Colonic mucosa (tissue), 4 donors: ENCODE results near the gene PHACTR3. TPM values are rescaled to one million over a fixed set of nuclear protein-coding genes. Genes with fewer than 3 reads are reported as not detected.

Source experiments
- DNase-seq: peaks from one replicate; pipeline ENCODE4 v3.0.0-alpha.2; 2020
- H3K27ac ChIP-seq: fragments of 200-600 bp; one replicate; pipeline ENCODE4 v1.8.0; 2021
- H3K27me3 ChIP-seq: fragments of 200-600 bp; one replicate; pipeline ENCODE4 v1.8.0; 2021
- H3K36me3 ChIP-seq: fragments of 200-600 bp; one replicate; pipeline ENCODE4 v1.8.0; 2021
- H3K4me1 ChIP-seq: fragments of 200-600 bp; one replicate; pipeline ENCODE4 v1.8.0; 2021; ENCODE audit warnings: mild to moderate bottlenecking
- H3K4me3 ChIP-seq: fragments of 200-600 bp; one replicate; pipeline ENCODE4 v1.8.0; 2021
- H3K9ac ChIP-seq, 2 donors: one replicate each; pipeline ENCODE4 v1.7.0; 2013; ENCODE audit warnings: control low read depth in 2 of 2, low read depth in 2 of 2, low read length in 2 of 2
- H3K9me3 ChIP-seq: fragments of 200-600 bp; one replicate; pipeline ENCODE4 v1.8.0; 2021
- intact Hi-C: fragments of 100-400 bp; cut with DNase I; formaldehyde crosslinking; loops from one replicate; pipeline ENCODE4 v1.14.1; 2022
- total RNA-seq, 2 donors: library from RNA; stranded (reverse); fragmentation: NEBNext Ultra II Directional in 1 of 2; extraction: Animal tissue kit (Norgen Biotek cat#: 25700) in 1 of 2; gene quantifications; one replicate each; pipeline ENCODE4 v1.2.1, GENCODE V29; 2021
- TF ChIP-seq, protein P1 (sequence below): fragments of 200-600 bp; IDR thresholded peaks from one replicate; pipeline ENCODE4 v1.8.0; 2022; ENCODE audit warnings: antibody characterized with exemption, mild to moderate bottlenecking
- donor health status: healthy.
- donor health status: DM: no; HTN: no; CAD: no.
- donor health status: DM: no; HTN: no; CAD: no.

Gene PHACTR3
- total RNA-seq, 2 donors from 2014 or later = 0.44 to 0.53 TPM

DNA sequence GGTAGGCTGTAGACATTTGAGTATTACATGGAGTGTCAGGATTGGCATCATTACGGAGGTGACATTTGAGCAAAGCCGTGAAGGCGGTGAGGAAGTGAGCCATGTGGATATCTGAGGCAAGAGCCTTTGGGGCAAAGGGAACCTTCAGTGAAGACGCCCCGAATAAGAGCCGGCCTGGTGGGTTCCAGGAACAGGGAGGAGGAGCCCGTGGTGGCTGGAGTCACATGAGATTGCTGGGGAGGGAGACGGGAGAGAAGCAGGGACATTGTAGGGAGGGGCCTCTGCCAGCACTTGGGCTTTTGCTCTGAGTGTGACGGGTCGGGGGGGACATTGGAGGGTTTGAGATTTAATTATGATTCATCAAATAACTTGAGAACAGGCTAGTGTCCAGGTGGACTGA lies 78.3 kb downstream of the PHACTR3 start:
- Histone ChIP-seq H3K9ac (no peak overlapping the region), H3K27me3 (no peaks in the 10 kb centered on the region), H3K4me3 (no peak overlapping the region), H3K9me3 (no peaks in the 10 kb centered on the region), H3K4me1 (no peaks in the 10 kb centered on the region), H3K36me3 (no peaks in the 10 kb centered on the region), H3K27ac (no peak overlapping the region)
- TF ChIP-seq, protein P1, sequence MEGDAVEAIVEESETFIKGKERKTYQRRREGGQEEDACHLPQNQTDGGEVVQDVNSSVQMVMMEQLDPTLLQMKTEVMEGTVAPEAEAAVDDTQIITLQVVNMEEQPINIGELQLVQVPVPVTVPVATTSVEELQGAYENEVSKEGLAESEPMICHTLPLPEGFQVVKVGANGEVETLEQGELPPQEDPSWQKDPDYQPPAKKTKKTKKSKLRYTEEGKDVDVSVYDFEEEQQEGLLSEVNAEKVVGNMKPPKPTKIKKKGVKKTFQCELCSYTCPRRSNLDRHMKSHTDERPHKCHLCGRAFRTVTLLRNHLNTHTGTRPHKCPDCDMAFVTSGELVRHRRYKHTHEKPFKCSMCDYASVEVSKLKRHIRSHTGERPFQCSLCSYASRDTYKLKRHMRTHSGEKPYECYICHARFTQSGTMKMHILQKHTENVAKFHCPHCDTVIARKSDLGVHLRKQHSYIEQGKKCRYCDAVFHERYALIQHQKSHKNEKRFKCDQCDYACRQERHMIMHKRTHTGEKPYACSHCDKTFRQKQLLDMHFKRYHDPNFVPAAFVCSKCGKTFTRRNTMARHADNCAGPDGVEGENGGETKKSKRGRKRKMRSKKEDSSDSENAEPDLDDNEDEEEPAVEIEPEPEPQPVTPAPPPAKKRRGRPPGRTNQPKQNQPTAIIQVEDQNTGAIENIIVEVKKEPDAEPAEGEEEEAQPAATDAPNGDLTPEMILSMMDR = no peak
- intact Hi-C loops = no loop called here
- DNase-seq = no peak

DNA sequence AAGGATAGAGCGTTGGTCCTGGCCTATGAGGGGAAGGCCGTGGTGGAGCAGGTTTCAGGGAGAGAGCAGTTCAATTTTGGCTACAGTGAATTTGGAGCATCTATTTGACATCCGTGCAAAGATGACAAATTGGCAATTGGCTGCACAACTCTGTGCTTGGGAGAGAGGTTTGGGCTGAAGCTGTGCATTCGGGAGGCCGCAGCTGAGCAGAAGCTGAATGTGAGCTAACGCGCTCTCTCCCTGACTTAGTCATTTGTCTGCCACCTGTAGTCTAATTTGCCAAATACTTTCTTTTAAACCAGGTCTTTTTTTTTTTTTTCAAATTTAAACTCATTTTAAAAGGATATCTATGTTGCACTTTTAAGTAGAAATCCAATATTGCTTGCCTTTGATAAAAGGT lies 78.8 kb downstream of the PHACTR3 start:
- TF ChIP-seq, protein P1 = no peak
- no peak overlapping the region for H3K4me3 ChIP-seq
- intact Hi-C loops = no loop called here
- H3K4me1 ChIP-seq = no peaks in the 10 kb centered on the region
- no peak overlapping the region for H3K9ac ChIP-seq
- no peaks in the 10 kb centered on the region for H3K27me3 ChIP-seq
- no peak for DNase-seq
- H3K36me3 ChIP-seq = no peaks in the 10 kb centered on the region
- H3K27ac ChIP-seq = no peak overlapping the region
- no peaks in the 10 kb centered on the region for H3K9me3 ChIP-seq

DNA sequence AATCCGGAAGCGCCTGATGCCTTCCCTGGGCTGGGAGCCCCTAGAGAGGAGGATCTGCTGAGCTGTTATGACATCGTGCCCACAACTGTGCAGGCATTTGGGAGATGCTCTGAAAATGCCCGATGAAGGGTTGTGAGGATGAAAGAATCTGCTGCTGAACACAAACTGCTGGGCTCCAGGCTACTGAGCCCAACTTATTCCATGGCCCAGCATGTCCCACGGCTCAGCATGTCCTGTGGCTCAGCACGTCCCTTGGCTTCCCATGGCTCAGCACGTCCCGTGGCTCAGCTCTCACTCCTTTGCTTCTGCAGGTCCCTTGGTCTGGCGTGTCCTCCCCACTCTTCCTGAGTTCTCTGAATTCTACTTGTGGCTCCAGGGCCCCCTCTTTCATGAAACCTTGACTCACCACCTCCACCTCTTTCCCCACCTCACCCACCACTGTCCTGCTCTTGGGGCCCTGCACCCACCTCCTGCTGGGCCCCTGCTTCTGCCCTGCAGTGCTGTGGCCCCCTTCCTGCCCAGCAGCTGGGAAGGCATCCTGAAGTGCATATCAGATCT lies 80.4 kb downstream of the PHACTR3 start:
- TF ChIP-seq, protein P1 = no peak
- H3K27ac ChIP-seq = no peak overlapping the region
- no peaks in the 10 kb centered on the region for H3K36me3 ChIP-seq
- intact Hi-C loops = no loop called here
- H3K9ac ChIP-seq = no peak overlapping the region
- H3K9me3 ChIP-seq = no peaks in the 10 kb centered on the region
- H3K27me3 ChIP-seq = no peaks in the 10 kb centered on the region
- no peak for DNase-seq
- H3K4me3 ChIP-seq = no peak overlapping the region
- no peaks in the 10 kb centered on the region for H3K4me1 ChIP-seq

DNA sequence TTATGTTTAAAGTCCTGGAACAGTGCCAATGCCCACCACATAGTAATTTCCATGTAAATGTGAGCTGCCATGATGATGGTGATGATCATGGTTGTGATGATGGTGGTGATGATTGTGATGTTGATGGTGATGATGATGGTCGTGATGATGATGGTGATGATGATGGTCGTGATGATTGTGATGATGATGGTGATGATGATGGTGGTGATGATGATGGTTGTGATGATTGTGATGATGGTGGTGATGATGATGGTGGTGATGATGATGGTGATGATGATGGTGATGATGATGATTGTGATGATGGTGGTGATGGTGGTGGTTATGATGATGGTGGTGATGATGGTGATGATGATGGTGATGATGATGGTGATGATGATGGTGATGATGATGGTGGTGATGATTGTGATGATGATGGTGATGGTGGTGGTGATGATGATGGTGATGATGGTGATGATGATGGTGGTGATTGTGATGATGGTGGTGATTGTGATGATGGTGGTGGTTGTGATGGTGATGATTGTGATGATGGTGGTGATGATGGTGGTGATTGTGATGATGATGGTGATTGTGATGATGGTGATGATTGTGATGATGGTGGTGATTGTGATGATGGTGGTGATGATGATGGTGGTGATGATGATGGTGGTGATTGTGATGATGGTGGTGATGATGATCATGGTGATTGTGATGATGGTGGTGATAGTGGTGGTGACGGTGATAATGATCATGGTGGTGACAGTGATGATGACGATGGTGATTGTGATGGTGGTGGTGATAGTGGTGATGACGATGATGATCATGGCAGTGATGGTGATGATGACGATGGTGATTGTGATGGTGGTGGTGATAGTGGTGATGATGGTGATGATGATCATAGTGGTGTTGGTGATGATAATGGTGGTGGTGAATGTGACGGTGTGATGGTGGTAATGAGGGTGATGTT lies 82.3 kb downstream of the PHACTR3 start:
- no peak for DNase-seq
- intact Hi-C loops = no loop called here
- Histone ChIP-seq H3K27ac (no peak overlapping the region), H3K9me3 (no peaks in the 10 kb centered on the region), H3K36me3 (no peaks in the 10 kb centered on the region), H3K27me3 (no peaks in the 10 kb centered on the region), H3K4me3 (no peak overlapping the region), H3K4me1 (no peaks in the 10 kb centered on the region), H3K9ac (no peak overlapping the region)
- TF ChIP-seq, protein P1 = no peak

DNA sequence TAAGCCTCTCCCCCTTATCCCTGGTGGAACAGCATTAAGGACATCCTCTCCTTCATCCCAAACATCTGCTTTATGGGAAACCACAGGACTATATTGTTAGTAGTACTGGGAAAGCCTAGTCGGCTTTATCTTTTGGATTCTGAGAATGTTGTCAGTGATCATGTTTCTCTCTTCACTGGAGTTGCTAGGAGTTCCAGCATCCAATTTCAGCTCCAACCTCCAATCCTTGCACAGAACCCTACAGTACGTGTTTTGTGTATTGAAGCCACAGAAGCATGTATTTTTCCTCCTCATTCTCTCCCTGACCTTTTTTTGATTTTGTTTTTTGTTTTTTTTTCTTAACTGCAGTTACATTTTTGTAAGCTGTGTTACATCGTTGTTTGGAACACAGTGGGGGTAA lies 84.0 kb downstream of the PHACTR3 start:
- Histone ChIP-seq H3K9me3 (no peaks in the 10 kb centered on the region), H3K9ac (no peak overlapping the region), H3K27ac (no peak overlapping the region), H3K4me3 (no peak overlapping the region), H3K4me1 (no peaks in the 10 kb centered on the region), H3K36me3 (no peaks in the 10 kb centered on the region), H3K27me3 (no peaks in the 10 kb centered on the region)
- intact Hi-C loops = no loop called here
- TF ChIP-seq, protein P1 = no peak
- DNase-seq = no peak
